Subcutaneous abdominal adipose tissue (tissue), 5 donors: ENCODE measurements around the gene ONECUT2.
"Not testable (repeated sequence)": the region's sequence is repeated elsewhere in the genome, so short reads cannot be mapped to it uniquely, and the experiment has no call there.

Experiments
- H3K27ac ChIP-seq: one replicate; pipeline ENCODE4 v1.7.0; 2013; ENCODE audit warnings: low read depth, mild to moderate bottlenecking, inconsistent platforms, low read length, moderate library complexity
- H3K27me3 ChIP-seq, 5 donors: one replicate each; pipeline ENCODE4 v1.7.0; 2013; ENCODE audit warnings: low read length in 5 of 5, inconsistent platforms in 1 of 5; ENCODE audit not compliant: control insufficient read depth in 5 of 5, insufficient read depth in 4 of 5
- H3K36me3 ChIP-seq, 5 donors: one replicate each; pipeline ENCODE4 v1.7.0; 2013; ENCODE audit warnings: low read length in 5 of 5; ENCODE audit not compliant: control insufficient read depth in 5 of 5, insufficient read depth in 5 of 5
- H3K4me1 ChIP-seq, 5 donors: one replicate each; pipeline ENCODE4 v1.7.0; 2013; ENCODE audit warnings: low read length in 5 of 5, mild to moderate bottlenecking in 3 of 5, moderate library complexity in 1 of 5; ENCODE audit not compliant: control insufficient read depth in 5 of 5, insufficient read depth in 5 of 5
- H3K4me3 ChIP-seq, 5 donors: one replicate each; pipeline ENCODE4 v1.7.0; 2013; ENCODE audit warnings: low read length in 5 of 5, low read depth in 1 of 5
- H3K9ac ChIP-seq, 5 donors: one replicate each; pipeline ENCODE4 v1.7.0; 2013; ENCODE audit warnings: low read length in 5 of 5, mild to moderate bottlenecking in 4 of 5, moderate library complexity in 3 of 5
- H3K9me3 ChIP-seq, 5 donors: one replicate each; pipeline ENCODE4 v1.7.0; 2013; ENCODE audit warnings: low read length in 5 of 5; ENCODE audit not compliant: control insufficient read depth in 5 of 5
- donor health status: healthy.
- donor health status: healthy.
- donor health status: healthy.
- donor health status: healthy.
- donor health status: healthy.

The ONECUT2 gene

DNA sequence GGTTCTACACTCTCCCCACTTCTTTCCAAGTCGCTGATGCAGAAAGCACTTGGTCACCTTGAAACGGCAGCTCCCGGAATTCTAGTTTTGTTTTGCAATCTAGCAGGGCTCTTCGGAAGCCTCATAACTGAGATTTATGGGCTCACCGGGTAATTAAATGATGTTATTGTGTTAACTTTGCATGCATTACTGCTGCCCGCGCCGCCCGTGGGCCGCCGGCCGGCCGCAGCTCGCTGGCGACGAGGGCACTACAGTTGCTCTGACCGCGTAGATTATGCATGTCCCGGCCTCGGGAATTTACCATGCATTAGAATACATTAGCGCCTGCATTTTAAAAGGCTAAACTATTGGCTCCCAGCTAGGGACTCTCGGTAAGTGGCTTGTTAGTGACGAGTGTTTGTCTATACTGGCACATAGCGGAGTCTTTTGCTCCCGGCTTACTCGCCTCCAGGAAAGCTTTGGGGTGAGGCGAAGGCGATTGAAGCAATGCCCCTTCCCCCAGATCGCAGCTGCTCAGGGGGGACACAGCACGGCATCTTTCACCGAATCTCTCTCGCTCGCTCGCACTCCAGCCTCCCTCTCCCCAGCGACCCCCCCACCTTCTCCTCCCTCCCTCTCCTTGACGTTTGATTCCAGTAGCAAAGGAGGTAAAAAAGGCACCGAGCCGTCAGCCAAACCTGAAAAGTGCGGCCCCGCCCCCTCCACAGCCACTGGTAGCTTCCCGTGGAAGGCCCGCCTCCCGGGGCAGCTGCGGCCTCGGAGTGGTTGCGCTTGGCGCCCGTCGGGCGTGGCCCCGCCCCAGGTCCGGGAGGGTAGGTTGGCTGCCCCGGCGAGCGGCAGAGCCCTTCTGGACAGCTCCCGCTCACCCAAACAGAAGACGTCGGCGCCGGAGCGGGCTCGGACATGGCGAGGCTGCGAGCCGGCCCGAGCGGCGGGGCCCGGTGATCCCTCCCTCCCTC lies at the start of gene ONECUT2:
TSS of gene ONECUT2 (plus strand) at position 839 of the 959 bp plus-strand sequence. CDS start 343 bp downstream, outside the sequence.
- Histone ChIP-seq H3K27me3 (peaks cover 80 to 89% (median 83%) of the 10 kb centered on the region in 5 donors), H3K9me3 (no peaks in the 10 kb centered on the region), H3K27ac (no peak within 1 kb of the TSS), H3K9ac (peak within 1 kb of the TSS in 1 of 5 donors; percentile 4), H3K4me3 (peak within 1 kb of the TSS; percentile 65 to 83 (median 73)), H3K4me1 (peaks cover 0 to 60% (median 50%) of the 10 kb centered on the region in 5 donors), H3K36me3 (no peaks in the 10 kb centered on the region)

DNA sequence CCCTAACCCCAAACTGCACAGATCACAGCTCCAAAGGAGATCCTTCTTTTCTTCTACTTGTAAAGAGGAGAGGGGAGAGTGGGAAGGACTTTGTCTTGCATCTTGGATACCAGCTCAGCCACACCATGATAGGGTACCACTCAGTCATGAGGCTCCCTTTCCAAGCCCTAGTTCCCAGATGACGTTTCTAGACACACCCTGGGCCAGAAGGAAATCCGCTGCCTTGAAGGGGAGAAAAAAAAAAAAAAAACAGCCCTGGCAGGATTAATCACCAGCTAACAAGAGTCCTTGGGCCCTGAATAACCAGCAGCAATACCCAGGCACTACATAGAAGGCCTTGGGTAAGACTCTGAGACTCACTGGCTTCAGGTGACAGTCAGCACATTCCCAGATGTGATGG lies 45.9 kb upstream of the ONECUT2 start:
- no peak overlapping the region for H3K9ac ChIP-seq
- no peaks in the 10 kb centered on the region for H3K9me3 ChIP-seq
- no peaks in the 10 kb centered on the region for H3K4me1 ChIP-seq
- no peak overlapping the region for H3K27ac ChIP-seq
- no peaks in the 10 kb centered on the region for H3K36me3 ChIP-seq
- no peak overlapping the region for H3K4me3 ChIP-seq
- peaks cover 0 to 10% (median 0%) of the 10 kb centered on the region in 5 donors for H3K27me3 ChIP-seq

DNA sequence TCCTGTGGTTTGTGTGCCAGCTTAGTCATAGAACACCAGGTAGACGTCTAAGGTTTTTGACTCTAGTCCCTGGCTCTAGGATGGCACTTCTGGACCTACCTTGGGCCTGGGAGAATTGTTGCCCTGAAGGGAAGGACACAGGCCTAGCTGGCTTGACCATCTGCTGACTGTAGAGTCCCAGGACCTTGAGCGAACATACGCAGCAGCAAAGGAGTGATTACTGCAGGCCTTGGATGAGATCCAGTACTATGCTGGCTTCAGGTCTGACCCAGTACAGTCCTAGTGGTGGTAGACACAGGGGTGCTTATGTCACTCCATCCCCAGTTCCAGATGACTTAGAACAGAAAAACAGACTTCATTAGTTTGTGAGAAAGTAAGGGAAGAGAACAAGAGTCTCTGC lies 45.1 kb upstream of the ONECUT2 start:
- H3K9me3 ChIP-seq = peaks cover 0 to 3% (median 0%) of the 10 kb centered on the region in 5 donors
- H3K4me1 ChIP-seq = no peaks in the 10 kb centered on the region
- H3K27me3 ChIP-seq = peaks cover 0 to 10% (median 0%) of the 10 kb centered on the region in 5 donors
- H3K4me3 ChIP-seq = no peak overlapping the region
- no peak overlapping the region for H3K9ac ChIP-seq
- no peak overlapping the region for H3K27ac ChIP-seq
- H3K36me3 ChIP-seq = no peaks in the 10 kb centered on the region

DNA sequence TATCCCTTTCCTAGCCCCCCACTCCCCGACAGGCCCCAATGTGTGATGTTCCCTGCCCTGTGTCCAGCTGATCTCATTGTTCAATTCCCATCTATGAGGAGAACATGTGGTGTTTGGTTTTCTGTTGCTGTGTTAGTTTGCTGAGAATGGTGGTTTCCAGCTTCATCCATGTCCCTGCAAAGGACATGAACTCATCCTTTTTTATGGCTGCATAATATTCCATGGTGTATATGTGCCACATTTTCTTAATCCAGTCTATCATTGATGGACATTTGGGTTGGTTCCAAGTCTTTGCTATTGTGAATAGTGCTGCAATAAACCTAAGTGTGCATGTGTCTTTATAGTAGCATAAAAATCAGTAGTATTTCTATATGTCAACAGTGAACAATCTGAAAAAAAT lies 40.4 kb upstream of the ONECUT2 start:
- not testable (repeated sequence) for H3K27me3 ChIP-seq, H3K4me3 ChIP-seq, H3K9me3 ChIP-seq, H3K27ac ChIP-seq, H3K4me1 ChIP-seq, H3K36me3 ChIP-seq, H3K9ac ChIP-seq

DNA sequence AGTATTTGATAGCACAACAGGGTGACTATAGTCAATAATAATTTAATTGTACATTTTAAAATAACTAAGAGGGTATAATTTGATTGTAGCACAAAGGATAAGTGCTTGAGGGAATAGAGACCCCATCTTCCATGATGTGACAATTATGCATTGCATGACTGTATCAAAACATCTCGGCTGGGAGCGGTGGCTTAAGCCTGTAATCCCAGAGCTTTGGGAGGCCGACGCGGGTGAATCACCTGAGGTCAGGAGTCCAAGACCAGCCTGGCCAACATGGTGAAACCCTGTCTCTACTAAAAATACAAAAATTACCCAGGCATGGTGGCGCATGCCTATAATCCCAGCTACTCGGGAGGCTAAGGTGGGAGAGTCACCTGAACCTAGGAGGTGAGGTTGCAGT lies 38.3 kb upstream of the ONECUT2 start:
- H3K9ac ChIP-seq, H3K4me1 ChIP-seq, H3K27ac ChIP-seq, H3K4me3 ChIP-seq, H3K27me3 ChIP-seq, H3K9me3 ChIP-seq, H3K36me3 ChIP-seq: not testable (repeated sequence)

DNA sequence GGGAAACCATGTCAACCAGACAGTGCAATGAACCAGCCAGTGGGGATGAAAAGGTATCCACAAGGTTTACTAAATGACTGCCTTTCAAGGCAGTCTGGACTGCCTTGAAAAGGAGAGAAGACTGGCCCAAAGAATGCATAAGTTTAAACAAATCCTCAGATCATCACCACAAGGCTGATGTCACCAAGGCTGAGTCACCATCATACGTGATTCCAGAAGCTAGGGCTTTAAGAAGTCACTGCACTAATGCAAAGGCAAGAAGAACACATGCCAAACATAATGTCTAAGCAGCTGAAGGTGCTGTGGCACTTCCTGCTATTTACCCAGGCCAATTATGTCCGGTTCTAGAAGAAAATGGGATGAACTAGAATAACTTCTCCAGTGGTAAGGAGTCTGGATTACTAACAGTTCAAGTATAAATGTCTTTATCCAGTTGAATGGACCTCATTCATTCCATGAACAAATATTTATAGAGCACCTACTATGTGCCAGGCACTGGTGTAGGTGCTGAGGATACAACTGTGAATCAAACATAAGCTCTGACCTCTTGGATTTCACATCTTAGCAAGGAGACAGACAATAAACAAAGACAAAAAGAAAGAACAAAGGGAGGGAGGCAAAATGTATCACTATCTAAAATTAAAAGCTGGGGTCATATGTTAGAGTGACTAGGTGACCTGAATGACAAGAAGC lies 37.6 kb upstream of the ONECUT2 start:
- H3K27ac ChIP-seq = no peak overlapping the region
- peaks cover 0 to 7% (median 0%) of the 10 kb centered on the region in 5 donors for H3K9me3 ChIP-seq
- peaks cover 0 to 6% (median 0%) of the 10 kb centered on the region in 5 donors for H3K27me3 ChIP-seq
- H3K4me1 ChIP-seq = no peaks in the 10 kb centered on the region
- H3K36me3 ChIP-seq = no peaks in the 10 kb centered on the region
- no peak overlapping the region for H3K9ac ChIP-seq
- H3K4me3 ChIP-seq = no peak overlapping the region

DNA sequence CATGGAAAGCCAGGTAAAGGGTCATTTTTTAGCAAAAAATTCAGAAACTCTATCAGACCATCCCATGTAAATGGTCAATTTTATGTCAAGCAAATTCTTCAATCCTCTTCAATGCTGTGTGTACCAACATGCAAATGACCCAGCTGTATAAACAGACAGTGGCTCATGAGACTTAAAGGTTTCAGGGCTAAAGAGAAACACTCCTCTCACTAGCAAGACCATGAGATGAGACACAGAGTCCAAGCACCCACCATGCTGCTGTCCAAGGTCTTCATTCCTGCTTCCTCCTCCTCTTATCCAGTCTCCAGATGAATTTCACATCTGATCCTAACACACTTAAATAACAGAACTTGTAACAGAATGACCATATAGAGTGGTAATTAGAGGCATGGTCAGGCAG lies 30.8 kb upstream of the ONECUT2 start:
- peaks cover 0 to 5% (median 2%) of the 10 kb centered on the region in 5 donors for H3K9me3 ChIP-seq
- H3K36me3 ChIP-seq = no peaks in the 10 kb centered on the region
- no peaks in the 10 kb centered on the region for H3K4me1 ChIP-seq
- H3K4me3 ChIP-seq = no peak overlapping the region
- H3K9ac ChIP-seq = no peak overlapping the region
- H3K27me3 ChIP-seq = peaks cover 0 to 8% (median 0%) of the 10 kb centered on the region in 5 donors
- H3K27ac ChIP-seq = no peak overlapping the region

DNA sequence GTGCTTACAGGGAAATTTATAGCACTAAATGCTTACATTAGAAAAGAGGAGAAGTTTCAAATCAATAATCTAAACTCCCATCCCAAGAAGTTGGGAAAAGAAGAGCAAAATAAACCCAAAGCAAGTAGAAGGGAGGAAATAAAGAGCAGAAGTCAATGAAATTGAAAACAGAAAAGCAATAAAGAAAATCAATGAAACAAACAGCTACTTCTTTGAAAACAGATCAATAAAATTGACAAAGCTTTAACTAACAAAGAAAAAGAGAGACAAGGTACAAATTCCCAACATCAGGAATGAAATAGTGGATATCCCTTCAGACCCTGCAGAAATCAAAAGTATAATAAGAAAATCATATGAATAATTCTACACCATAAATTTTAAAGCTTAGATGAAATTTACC lies 25.5 kb upstream of the ONECUT2 start:
- Histone ChIP-seq H3K36me3 (no peaks in the 10 kb centered on the region), H3K9me3 (peaks cover 0 to 8% (median 2%) of the 10 kb centered on the region in 5 donors), H3K4me1 (no peaks in the 10 kb centered on the region), H3K27ac (no peak overlapping the region), H3K9ac (no peak overlapping the region), H3K27me3 (no peaks in the 10 kb centered on the region), H3K4me3 (no peak overlapping the region)

DNA sequence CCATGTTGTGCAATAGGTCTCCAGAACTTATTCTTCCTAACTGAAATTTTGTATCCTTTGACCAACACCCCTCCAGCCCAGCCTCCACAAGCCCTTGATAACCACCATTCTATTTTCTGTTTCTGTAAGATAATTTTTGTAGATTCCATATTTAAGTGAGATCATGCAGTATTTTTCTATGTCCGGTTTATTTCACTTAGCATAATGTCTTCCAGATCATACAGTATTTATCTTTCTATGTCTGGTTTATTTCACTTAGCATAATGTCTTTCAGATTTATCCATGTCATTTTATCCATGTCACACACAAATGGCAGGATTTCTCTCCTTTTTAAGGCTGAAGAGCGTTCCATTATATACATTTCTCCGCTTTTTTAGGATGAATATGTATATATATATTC lies 24.4 kb upstream of the ONECUT2 start:
- peaks cover 0 to 8% (median 2%) of the 10 kb centered on the region in 5 donors for H3K9me3 ChIP-seq
- no peaks in the 10 kb centered on the region for H3K4me1 ChIP-seq
- H3K36me3 ChIP-seq = no peaks in the 10 kb centered on the region
- H3K4me3 ChIP-seq = no peak overlapping the region
- no peak overlapping the region for H3K9ac ChIP-seq
- no peaks in the 10 kb centered on the region for H3K27me3 ChIP-seq
- no peak overlapping the region for H3K27ac ChIP-seq

DNA sequence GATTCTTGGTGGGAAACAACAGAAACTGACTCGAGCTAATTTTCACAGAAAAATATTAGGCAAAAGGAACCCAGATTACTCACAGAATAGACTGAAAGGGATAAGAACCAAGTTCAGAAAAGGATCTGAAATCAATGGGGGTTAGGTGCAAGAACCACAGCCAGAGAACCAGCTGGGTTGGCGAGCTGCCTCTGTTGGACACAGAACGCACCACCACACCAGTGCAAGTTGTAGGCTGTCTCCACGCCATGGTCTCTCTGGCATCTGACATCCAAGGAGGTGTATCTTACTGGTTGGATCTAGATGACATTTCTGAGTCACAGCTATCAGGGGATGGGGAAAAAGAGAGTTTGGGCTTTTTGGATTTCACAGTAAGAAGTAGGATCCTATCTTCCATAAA lies 18.6 kb upstream of the ONECUT2 start:
- Histone ChIP-seq H3K4me3 (no peak overlapping the region), H3K27me3 (no peaks in the 10 kb centered on the region), H3K36me3 (no peaks in the 10 kb centered on the region)

More for the DNA sequence above, 18.6 kb upstream of the ONECUT2 start:
- H3K9ac ChIP-seq = no peak overlapping the region
- no peaks in the 10 kb centered on the region for H3K4me1 ChIP-seq
- peaks cover 0 to 10% (median 0%) of the 10 kb centered on the region in 5 donors for H3K9me3 ChIP-seq
- H3K27ac ChIP-seq = no peak overlapping the region
